HepG2 (cell line): Measurements from ENCODE around the gene SLC2A4. TPM values are rescaled to one million over a fixed set of nuclear protein-coding genes. Genes with fewer than 3 reads are reported as not detected.

Source experiments
- ATM ChIP-seq: fragments of 450-650 bp; IDR thresholded peaks from 2 replicates; pipeline ENCODE4 v1.7.1; 2017; ENCODE audit warnings: mild to moderate bottlenecking, borderline replicate concordance
- GTF2F1 ChIP-seq: fragments of 150-350 bp; IDR thresholded peaks from 2 replicates; pipeline ENCODE4 v1.6.1; 2014; ENCODE audit warnings: low read length
- HMG20A ChIP-seq: IDR thresholded peaks from 2 replicates; pipeline ENCODE4 v1.6.1; 2016; ENCODE audit warnings: borderline replicate concordance
- HMG20B ChIP-seq: conservative IDR thresholded peaks from 2 replicates; pipeline ENCODE4 v1.6.1; 2016; ENCODE audit warnings: missing genetic modification reagents, missing compliant biosample characterization
- JARID2 ChIP-seq: sonication (generic); formaldehyde crosslinking; IDR thresholded peaks from 2 replicates; pipeline ENCODE4 v1.8.1; 2023; ENCODE audit warnings: missing genetic modification reagents, inconsistent platforms; ENCODE audit not compliant: insufficient replicate concordance
- SP140L ChIP-seq: sonication (generic); formaldehyde crosslinking; IDR thresholded peaks from 2 replicates; pipeline ENCODE4 v1.4.0; 2020; ENCODE audit warnings: missing genetic modification reagents, borderline replicate concordance
- SPEN ChIP-seq: sonication (generic); formaldehyde crosslinking; IDR thresholded peaks from 2 replicates; pipeline ENCODE4 v1.5.1; 2020; ENCODE audit warnings: low read depth, mild to moderate bottlenecking, missing genetic modification reagents
- SRSF9 ChIP-seq: fragments of 200-400 bp; formaldehyde crosslinking; IDR thresholded peaks from 2 replicates; pipeline ENCODE4 v1.6.1; 2018; ENCODE audit warnings: borderline replicate concordance, mild to moderate bottlenecking, low read depth, low read length; ENCODE audit not compliant: insufficient read depth, poor library complexity, severe bottlenecking
- XRCC5 ChIP-seq: fragments of 200-400 bp; formaldehyde crosslinking; optimal IDR thresholded peaks from 2 replicates; pipeline ENCODE3; 2017; ENCODE audit warnings: mild to moderate bottlenecking, low read length
- ZFY ChIP-seq: sonication (generic); formaldehyde crosslinking; IDR thresholded peaks from 2 replicates; pipeline ENCODE4 v1.4.0; 2020; ENCODE audit warnings: missing genetic modification reagents
- ZNF207 ChIP-seq: fragments of 450-650 bp; IDR thresholded peaks from 2 replicates; pipeline ENCODE4 v1.6.1; 2016; ENCODE audit warnings: antibody characterized with exemption, borderline replicate concordance
- ZNF501 ChIP-seq: sonication (generic); formaldehyde crosslinking; IDR thresholded peaks from 2 replicates; pipeline ENCODE4 v1.5.1; 2020; ENCODE audit warnings: mild to moderate bottlenecking, moderate library complexity, missing genetic modification reagents
- ZNF550 ChIP-seq: sonication (generic); formaldehyde crosslinking; IDR thresholded peaks from 2 replicates; pipeline ENCODE4 v1.4.0; 2020; ENCODE audit warnings: mild to moderate bottlenecking, missing genetic modification reagents, borderline replicate concordance
- ZNF552 ChIP-seq: sonication (generic); formaldehyde crosslinking; IDR thresholded peaks from 2 replicates; pipeline ENCODE4 v1.9.0; 2022; ENCODE audit warnings: missing genetic modification reagents, mild to moderate bottlenecking, borderline replicate concordance
- ZNF83 ChIP-seq: sonication (generic); formaldehyde crosslinking; IDR thresholded peaks from 2 replicates; pipeline ENCODE4 v1.4.0; 2020; ENCODE audit warnings: missing genetic modification reagents, mild to moderate bottlenecking, borderline replicate concordance
- polyA plus RNA-seq, 8 experiments: library from polyadenylated mRNA; depleted of rRNA in 3 of 8; stranded (reverse) in 7 of 8; unstranded in 1 of 8; fragments of >200 nt; fragmentation: Illumina TruSeq in 4 of 8; extraction: Trizol in 4 of 8; gene quantifications; 2 replicates each; pipeline versions ENCODE4 v1.2.1 to v1.2.3, GENCODE V29; 2011 to 2016; ENCODE audit warnings: low read depth in 4 of 8, missing spikeins in 1 of 8, mixed read lengths in 1 of 8; ENCODE audit not compliant: insufficient read depth in 1 of 8
- total RNA-seq, 5 experiments: library from RNA; depleted of rRNA; stranded (reverse); fragments of >200 nt; fragmentation: Illumina TruSeq; extraction: Trizol; gene quantifications; 2 replicates each; pipeline ENCODE4 v1.2.3, GENCODE V29; 2016; ENCODE audit warnings: low read depth in 1 of 5
- TF ChIP-seq, protein P1 (sequence below), 2 experiments: sonication (generic) in 1 of 2; formaldehyde crosslinking in 1 of 2; IDR thresholded peaks; 2 replicates each; pipeline versions ENCODE4 v1.5.1 to v1.6.1; 2011 to 2020; ENCODE audit warnings: borderline replicate concordance in 1 of 2, low read depth in 1 of 2, low read length in 1 of 2, mild to moderate bottlenecking in 1 of 2, missing genetic modification reagents in 1 of 2, moderate library complexity in 1 of 2
- TF ChIP-seq, protein P2 (sequence below): sonication (generic); formaldehyde crosslinking; conservative IDR thresholded peaks from 2 replicates; pipeline ENCODE4 v1.4.0; 2020; ENCODE audit warnings: missing genetic modification reagents
- TF ChIP-seq, protein P3 (sequence below): IDR thresholded peaks from 2 replicates; pipeline ENCODE4 v1.6.1; 2016; ENCODE audit warnings: control low read depth
- TF ChIP-seq, protein P4 (sequence below): sonication (generic); formaldehyde crosslinking; IDR thresholded peaks from 2 replicates; pipeline ENCODE4 v1.8.1; 2023; ENCODE audit warnings: mild to moderate bottlenecking, missing genetic modification reagents
- TF ChIP-seq, protein P5 (sequence below): sonication (generic); formaldehyde crosslinking; IDR thresholded peaks from 2 replicates; pipeline ENCODE4 v1.4.0; 2020; ENCODE audit warnings: mild to moderate bottlenecking, missing genetic modification reagents

SLC2A4 gene
- total and polyA plus RNA-seq, 2 of the 13 experiments (the other 11 are each of a cell fraction or from before 2014, with no cell fraction given): 4.9 to 5.8 TPM

DNA sequence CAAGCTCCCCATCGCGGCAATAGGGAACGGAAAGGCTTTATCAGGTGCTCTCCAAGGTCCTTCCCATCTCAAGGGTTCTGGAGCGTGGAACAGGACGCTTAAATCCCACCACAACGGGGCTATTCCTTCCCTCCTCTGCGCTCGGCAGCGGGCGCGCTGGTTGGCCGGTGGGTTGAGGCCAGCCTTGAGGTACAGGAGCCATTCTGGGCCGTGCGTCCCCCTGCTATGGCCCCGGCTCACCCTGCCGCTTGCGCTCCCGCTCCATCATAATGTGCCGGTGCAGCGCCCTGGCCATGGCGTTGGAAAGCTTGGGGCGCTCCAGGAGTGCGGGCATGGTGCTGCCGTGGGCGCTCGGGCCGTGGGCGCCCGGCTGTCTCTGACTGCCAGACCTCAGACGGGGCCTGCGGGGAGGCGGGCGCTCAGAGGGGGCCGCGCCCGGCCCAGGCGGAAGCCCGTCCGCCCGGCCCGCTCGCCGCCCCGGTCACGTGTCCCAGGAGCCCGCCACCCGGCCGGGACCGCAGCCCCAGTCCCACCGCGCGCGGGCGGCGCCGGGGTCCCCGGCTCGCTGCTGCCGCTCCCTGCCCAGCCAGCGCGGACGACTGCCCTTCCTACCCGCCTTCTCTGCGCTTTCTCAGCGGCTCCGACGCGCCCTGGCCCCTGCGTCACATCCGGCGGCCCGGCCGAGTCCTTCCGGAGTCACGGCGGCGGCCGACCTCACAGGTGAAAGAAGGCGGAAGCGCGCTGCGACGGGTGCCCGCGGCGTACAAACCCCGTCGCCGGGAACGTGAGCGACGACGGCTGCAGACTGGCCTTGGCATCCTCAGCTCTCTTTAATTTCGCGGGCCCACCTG, 33.4 kb downstream of the SLC2A4 start, which contains the start of gene GPS2 (continued):
- TF ChIP-seq, protein P1, sequence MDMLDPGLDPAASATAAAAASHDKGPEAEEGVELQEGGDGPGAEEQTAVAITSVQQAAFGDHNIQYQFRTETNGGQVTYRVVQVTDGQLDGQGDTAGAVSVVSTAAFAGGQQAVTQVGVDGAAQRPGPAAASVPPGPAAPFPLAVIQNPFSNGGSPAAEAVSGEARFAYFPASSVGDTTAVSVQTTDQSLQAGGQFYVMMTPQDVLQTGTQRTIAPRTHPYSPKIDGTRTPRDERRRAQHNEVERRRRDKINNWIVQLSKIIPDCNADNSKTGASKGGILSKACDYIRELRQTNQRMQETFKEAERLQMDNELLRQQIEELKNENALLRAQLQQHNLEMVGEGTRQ (IDR thresholded peaks at IDR 0.05; ENCODE audit: low read depth, low read length): no peak
- TF ChIP-seq, protein P1 (CRISPR knock-in tag; IDR thresholded peaks at IDR 0.05; ENCODE audit: borderline replicate concordance): no peak
- TF ChIP-seq, protein P2, sequence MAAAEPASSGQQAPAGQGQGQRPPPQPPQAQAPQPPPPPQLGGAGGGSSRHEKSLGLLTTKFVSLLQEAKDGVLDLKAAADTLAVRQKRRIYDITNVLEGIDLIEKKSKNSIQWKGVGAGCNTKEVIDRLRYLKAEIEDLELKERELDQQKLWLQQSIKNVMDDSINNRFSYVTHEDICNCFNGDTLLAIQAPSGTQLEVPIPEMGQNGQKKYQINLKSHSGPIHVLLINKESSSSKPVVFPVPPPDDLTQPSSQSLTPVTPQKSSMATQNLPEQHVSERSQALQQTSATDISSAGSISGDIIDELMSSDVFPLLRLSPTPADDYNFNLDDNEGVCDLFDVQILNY (CRISPR knock-in tag): peak; percentile 69
- TF ChIP-seq ZNF83 (CRISPR knock-in tag) (no peak), HMG20B (no peak), SP140L (no peak), ZNF501 (CRISPR knock-in tag) (peak; percentile 64; the same call in 1 of the 2 replicates), JARID2 (CRISPR knock-in tag) (no peak), ZNF552 (CRISPR knock-in tag) (0 out of 2 replicates have a peak, but pooled peaks have one; percentile 32), ZNF207 (no peak), SRSF9 (no peak), HMG20A (CRISPR knock-in tag) (no peak), SPEN (CRISPR knock-in tag) (peak; percentile 94), ZNF550 (CRISPR knock-in tag) (no peak), ATM (no peak), XRCC5 (peak; percentile 58), ZFY (peak; percentile 84), GTF2F1 (no peak)
- TF ChIP-seq, protein P3, sequence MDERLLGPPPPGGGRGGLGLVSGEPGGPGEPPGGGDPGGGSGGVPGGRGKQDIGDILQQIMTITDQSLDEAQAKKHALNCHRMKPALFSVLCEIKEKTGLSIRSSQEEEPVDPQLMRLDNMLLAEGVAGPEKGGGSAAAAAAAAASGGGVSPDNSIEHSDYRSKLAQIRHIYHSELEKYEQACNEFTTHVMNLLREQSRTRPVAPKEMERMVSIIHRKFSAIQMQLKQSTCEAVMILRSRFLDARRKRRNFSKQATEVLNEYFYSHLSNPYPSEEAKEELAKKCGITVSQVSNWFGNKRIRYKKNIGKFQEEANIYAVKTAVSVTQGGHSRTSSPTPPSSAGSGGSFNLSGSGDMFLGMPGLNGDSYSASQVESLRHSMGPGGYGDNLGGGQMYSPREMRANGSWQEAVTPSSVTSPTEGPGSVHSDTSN (CRISPR knock-in tag): no peak
- TF ChIP-seq, protein P4, sequence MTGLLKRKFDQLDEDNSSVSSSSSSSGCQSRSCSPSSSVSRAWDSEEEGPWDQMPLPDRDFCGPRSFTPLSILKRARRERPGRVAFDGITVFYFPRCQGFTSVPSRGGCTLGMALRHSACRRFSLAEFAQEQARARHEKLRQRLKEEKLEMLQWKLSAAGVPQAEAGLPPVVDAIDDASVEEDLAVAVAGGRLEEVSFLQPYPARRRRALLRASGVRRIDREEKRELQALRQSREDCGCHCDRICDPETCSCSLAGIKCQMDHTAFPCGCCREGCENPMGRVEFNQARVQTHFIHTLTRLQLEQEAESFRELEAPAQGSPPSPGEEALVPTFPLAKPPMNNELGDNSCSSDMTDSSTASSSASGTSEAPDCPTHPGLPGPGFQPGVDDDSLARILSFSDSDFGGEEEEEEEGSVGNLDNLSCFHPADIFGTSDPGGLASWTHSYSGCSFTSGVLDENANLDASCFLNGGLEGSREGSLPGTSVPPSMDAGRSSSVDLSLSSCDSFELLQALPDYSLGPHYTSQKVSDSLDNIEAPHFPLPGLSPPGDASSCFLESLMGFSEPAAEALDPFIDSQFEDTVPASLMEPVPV: peak; percentile 77; the same call in 1 of the 2 replicates
- TF ChIP-seq, protein P5, sequence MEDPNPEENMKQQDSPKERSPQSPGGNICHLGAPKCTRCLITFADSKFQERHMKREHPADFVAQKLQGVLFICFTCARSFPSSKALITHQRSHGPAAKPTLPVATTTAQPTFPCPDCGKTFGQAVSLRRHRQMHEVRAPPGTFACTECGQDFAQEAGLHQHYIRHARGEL (CRISPR knock-in tag): no peak
